Cerebellar cortex (tissue), 1 donor: ENCODE results near the gene MUC6.
"Not testable (repeated sequence)": the region's sequence is repeated elsewhere in the genome, so short reads cannot be mapped to it uniquely, and the experiment has no call there.

Source experiments
- DNase-seq: peaks from one replicate; pipeline ENCODE4 v3.0.0-alpha.2; 2015; ENCODE audit warnings: low spot score

MUC6 gene

DNA sequence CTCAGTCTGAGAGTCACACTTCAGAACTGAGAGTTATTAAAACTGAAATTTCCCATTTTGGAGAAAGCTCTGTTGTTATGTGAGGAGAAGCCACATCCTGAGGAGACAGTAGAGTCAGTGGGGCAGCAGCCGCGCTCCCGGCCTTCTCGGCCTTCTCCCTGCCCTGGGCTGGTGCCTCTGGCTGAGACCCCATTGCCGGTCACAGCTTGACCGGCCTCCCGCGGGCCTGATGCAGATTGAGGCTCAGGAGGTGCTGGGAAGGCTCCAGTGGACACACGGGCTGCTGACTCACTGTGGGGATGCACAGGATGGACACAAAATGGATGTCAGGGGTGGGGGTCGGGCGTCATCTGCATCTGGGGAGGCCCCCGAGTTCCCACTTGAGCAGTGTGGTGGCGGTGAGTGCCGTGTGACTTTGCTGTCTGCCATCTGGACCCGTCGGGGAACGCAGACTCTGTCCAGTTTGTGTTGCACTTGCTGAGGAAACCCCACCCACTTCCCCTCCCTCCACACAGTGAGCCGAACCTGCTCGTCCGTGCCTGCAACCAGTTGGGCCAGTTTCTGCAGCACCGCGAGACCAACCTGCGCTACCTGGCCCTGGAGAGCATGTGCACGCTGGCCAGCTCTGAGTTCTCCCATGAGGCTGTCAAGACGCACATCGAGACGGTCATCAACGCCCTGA is 50.1 kb downstream of the MUC6 start:
- DNase-seq = peak; percentile 77

DNA sequence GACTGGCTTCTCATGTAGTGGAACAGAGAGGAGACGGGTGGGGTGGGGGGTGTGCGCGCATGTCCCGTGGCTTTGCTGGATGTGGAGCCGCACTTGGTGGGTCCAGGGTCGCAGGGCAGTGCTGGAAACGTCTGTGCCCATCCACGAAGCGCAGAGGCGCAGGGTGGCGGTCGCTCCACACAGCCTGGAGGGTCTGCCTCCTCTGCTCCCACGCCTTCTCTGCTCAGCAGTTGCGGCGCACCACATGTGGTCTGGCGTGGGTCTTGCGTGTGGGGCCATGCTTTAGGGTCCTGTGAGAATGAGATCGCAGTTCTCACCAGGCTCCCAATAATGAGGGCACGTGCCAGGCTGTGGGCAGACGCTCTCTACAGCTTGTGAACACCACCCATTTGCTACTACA is 50.7 kb downstream of the MUC6 start:
- DNase-seq = no peak

DNA sequence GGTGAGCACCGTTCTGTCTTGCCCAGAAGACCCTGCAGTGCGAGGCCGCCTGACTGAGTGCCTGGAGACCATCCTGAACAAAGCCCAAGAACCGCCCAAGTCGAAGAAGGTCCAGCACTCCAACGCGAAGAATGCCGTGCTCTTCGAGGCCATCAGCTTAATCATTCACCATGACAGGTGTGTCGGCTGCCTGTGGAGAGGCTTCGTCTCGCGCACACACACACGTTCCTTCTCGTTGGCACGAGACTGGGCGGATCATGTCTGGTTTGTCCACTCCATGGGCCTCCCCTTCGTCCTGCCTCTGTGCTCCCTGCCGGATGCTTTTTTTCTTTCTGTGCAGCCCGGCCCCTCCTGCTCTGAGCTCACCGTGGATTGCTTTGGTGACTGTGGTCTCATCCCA is 51.1 kb downstream of the MUC6 start:
- no peak for DNase-seq

DNA sequence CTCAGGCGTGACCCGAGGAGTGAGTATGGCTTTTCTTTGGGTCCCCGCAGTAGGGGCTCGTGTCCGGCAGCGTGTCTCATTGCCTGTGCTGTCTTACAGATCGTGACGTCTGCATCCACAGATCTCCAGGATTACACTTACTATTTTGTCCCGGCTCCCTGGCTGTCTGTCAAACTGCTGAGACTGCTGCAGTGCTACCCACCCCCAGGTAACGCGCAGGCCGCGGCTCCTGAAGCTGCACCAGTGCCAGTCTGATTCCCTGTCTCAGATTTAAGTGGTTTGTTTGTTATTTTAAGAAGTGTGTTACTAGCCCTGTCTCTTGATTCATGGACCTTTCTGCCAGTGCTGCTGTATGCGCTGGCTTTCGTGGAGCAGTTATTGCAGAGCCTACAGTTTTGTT is 52.0 kb downstream of the MUC6 start:
- DNase-seq = no peak

DNA sequence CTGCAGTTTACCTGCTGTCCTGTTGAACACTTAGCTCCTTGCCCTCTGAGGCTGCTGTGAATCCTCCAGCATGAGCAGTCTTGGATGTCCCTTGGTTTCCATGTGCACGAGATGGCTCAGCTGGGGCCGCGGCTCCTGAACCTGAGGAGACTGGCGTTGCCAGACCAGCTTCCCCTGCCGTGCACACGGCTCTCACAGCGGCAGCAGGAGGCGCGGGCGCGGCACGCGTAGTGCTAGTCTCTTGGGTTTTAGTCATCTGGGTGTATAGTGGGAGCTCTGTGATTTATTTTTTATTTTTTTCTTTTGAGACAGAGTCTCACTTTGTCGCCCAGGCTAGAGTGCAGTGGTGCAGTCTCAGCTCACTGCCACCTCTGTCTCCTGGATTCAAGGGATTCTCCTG is 54.8 kb downstream of the MUC6 start:
- DNase-seq = no peak

DNA sequence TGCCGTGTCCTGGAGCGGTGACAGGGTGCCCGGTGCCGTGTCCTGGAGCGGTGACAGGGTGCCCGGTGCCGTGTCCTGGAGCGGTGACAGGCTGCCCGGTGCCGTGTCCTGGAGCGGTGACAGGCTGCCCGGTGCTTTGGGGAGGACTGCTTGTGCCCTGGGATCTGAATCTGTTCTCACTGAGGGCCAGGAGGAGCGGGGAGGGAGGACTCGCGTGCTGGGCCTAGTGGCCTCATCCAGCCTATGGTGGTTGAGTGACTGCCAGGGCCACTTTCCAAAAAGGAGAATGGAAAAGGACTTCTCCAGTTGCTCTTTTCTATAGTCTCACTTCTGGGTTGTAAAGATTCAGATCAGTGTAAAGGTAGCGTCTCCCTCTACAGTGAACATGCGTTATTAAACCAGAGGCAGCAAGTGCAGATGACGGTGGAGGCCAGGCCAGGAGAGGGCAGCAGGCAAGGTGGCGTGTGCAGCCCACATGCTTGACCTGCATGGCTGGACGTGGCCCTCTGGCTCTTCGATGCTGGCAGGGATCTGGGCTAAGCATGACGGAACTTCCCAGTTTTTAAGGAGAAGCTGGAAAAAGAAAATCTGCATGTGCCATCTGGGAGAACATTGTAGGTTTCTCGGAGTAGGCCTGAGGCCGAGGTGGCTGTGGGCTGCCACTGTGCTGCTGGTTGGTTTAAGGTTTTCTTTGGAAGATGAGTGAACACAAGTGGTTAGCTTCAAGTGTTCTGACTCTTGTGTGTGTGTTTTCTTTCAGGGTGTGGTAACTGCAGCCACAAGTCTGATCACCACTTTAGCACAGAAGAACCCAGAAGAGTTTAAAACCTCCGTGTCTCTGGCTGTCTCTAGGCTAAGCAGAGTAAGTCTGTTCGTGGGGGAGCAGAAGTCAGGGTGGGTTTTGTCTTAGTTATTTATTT is 55.8 kb downstream of the MUC6 start:
- DNase-seq = peak; percentile 81

DNA sequence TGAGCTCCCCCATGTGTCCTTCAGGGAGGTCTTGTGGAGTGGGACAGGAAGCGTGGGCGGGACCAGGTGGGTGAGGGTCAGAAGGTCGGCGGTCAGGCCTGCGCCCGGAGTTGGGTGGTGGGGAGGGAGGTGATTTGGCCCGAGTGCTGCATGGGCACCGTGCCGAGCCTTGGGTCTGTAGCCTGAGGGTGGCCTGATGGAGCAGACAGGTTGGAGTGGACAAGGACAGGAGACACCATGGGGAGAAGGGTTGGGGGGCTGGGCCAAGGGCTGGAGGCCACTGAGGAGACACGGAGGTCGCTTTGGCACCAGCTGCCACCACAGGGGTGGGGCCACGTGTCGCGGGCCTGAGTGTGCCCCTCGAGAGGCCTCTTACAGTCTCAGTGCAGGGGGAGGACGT is 57.7 kb downstream of the MUC6 start:
- DNase-seq = no peak

DNA sequence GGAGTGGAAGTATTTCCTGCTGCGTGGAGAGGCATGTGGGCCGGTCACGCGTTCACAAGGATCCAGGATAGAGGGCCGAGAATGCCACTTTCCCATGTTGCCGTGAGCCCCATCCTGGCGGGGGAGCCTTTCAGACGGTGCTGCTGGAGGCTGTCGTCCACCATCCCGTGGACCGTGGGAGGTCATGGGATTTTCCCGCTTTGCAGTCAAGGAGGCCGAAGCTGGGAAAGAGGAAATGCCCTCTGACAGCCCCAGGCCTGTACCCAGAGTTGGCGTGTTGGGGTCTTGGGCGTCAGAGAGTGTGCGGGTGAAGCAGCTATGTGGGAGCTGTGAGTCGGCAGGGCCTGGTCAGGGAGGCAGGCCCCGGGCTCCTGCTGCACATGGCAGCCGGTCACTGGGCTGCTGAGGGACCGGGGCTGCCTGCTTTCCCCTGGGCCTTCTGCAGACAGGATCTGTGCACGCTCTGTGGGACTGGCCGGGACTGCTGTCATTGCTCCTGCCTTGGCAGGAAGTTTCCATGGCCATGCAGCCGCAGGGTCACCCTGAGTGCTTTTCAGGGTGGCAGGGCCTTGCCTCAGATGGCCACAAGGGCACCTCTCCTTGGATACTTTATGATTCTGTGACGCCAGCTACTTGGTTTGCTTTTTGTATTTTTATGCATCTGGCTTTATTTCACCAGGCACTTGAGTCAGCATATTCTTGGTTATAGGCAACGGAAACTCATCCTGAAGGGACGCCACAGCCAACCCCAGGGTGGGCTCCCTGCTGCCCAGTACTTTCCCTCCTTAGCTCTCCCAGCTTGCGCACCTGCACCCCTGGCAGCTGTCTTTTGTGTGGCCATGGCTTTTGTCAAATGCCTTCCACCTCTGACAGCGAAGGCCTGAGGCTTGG is 58.4 kb downstream of the MUC6 start:
- no peak for DNase-seq

DNA sequence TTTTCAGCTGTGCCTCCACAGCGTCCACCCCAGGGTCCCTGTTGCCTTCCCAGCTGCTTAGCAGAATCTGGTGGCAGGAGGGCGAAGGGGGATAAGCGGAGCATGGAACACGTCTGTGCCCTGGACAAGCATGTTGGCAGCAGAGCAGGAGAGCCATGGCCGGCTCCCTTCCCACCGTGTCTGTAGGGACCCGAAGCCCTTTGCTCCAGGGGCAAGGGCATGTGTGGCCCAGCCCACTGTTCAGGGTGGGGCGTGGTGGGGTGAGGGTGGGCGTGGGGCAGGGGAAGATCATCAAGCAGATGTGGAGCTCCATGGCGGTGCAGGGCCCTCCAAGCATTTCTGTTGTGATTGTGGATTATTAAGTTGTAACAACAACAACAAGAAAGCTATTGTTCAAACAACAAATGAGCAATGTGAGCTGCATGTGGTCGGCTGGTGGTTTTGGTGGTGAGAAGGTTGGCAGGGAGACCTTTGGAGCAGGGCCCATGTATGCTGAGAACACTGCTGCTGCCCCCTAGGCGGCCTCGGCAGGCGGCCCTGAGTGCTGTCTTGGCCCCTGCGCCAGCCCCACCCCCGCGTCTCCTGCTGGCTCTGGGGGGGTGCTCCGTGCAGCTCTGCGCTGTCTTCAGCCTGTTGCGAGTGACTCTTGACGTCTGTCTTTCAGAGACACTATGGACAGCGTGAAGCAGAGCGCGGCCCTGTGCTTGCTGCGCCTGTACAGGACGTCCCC is 59.9 kb downstream of the MUC6 start:
- DNase-seq = no peak

DNA sequence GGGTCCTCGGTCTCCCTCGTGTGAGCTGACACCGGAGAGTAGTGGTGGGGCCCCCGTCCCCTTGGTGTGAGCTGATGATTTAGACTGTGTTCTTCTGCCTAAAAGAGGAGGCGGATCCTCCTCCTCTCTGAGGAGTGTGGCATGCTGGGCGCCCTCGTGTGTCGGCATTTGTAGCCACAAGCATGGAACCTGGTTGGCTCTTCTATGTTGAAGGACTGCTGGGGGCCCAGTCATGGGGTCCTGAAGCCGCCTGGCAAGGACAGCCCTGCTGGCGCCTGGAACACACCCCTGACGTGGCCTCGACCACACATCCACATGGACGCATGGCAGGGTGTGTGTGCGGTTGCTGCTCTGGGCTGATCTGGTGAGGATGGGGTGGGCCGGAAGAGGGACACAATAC is 60.7 kb downstream of the MUC6 start:
- peak; percentile 71 for DNase-seq

DNA sequence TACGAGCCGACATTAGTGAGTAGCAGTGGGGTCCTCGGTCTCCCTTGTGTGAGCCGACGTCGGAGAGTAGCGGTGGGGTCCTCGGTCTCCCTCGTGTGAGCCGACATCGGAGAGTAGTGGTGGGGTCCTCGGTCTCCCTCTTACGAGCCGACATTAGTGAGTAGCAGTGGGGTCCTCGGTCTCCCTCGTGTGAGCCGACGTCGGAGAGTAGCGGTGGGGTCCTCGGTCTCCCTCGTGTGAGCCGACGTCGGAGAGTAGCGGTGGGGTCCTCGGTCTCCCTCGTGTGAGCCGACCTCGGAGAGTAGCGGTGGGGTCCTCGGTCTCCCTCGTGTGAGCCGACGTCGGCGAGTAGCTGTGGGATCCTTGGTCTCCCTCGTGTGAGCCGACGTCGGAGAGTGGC is 61.1 kb downstream of the MUC6 start:
- DNase-seq = not testable (repeated sequence)

DNA sequence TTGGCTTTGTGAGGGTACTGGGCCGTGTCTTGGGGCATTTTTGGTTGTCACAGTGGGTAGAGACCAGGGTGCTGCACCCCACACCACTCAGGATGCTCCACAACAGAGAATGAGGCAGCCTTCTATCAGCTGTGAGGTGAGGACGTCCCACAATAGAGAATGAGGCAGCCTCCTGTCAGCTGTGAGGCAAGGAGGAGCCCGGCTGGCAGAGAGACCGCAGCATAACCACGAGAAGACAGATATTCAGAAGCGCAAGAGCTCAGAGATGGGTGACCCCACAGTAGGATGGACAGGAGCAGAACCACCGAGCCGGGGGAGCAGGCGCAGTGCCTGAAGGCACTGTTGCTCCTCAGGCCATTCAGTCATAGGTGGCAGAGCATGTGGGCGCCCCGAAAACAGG is 63.3 kb downstream of the MUC6 start:
- DNase-seq = no peak

DNA sequence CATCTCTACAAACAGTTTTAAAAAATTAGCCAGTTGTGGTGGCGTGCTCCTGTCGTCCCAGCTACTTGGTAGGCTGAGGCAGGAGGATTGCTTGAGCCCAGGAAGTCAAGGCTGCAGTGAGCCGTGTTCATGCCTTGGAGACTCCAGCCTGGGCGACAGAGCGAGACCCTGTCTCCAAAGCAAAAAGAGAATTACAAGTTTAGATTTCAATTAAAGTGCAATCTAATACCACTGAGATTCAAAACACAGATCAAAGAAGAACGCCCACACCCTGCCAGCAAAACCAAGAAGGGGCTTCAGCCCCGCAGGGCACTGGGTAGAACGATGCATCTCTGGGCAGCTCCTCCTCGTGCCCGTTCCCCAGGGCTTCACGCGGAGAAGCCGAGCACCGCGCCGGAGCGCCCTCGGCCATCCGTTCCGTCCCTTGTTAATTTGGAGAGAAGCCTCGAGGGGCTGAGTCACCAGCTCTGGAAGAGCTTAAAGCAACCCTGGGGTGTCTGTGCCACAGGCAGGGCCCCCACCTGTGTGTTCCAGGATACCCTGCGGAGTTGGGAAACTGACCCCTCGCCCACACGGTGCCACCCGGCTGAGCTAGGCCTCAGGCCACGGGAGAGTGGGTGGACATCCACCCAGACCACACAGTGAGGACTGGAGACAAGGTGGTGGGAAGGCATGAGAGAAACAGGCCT is 63.9 kb downstream of the MUC6 start:
- no peak for DNase-seq

DNA sequence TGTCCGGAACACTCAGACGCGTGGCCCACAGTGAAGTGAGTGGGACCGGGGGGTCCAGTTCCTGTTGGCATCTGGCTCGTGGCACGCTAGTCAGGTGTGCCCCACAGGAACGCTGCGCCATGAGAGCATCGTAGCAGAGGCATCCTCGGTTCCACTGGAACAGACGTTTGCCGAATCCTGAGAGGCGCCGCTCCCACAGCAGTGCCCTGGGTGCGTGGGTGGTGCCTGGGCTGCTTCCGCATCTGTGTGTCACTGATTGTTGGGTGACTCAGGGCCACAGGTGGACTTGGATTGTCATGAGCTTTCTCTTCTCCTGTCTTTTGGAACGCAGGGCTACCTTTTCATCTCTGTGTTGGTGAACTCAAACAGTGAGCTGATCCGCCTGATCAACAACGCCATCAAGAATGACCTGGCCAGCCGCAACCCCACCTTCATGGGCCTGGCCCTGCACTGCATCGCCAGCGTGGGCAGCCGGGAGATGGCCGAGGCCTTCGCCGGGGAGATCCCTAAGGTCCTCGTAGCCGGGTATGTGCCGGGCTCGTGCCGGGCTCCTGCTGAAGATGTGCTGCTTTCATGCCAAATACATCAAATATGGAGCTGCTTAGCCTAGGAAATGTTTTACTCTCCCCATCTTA is 64.7 kb downstream of the MUC6 start:
- no peak for DNase-seq

DNA sequence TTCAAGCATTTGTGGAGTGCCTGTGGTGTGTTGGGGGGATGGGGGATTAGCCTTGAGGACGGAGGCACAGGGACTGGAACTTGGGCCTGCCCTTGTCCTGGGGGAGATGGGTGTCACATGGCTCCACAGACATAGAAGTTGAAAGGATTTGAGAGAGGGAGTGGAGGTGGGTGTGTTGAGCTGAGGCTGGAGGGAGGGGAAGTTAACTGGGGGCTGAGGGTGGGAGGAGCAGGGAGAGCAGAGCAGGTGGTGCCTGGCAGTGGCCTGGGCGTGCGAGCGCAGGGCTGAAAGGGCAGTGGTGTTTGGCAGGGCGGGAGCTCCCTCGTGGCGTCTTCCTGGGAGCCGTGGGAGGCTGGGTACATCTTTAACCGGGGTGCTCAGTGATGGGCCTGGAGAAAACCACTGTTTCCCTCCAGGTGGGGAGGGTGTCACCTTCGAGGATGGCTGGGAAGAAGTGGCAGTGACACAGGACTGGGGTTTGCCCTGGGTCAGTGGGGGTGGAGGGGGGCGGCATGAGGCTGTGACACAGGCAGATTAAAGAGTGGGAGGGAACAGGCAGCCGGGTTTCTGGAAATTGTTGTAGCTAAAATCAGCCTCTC is 65.3 kb downstream of the MUC6 start:
- no peak for DNase-seq

DNA sequence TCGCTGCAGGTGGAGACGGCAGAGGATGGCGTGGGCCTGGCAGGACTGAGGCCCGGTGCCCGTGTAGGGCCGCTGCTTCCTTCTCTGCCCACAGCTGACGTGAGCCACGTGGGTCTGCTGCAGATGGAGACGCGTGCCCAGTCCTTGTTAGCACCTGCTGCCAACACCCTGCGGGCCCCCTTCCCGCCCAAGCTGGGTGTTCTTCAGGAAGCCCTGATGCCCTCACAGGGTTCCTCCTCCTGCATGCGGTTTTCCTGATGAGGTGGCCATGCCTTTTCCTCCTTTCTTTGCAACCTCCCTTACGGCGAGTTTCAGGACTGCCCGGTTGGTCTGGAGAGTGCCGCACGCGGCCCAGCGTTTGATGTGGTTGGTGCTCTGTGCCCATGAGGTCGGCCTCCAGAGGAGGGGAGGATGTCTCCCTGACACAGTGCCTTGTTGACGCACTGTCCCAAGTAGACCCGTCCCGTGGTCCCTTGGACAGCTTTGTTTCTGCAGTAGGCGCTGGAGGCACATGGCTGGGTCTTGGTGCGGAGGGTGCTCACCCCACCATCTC is 66.1 kb downstream of the MUC6 start:
- DNase-seq = peak; percentile 52

DNA sequence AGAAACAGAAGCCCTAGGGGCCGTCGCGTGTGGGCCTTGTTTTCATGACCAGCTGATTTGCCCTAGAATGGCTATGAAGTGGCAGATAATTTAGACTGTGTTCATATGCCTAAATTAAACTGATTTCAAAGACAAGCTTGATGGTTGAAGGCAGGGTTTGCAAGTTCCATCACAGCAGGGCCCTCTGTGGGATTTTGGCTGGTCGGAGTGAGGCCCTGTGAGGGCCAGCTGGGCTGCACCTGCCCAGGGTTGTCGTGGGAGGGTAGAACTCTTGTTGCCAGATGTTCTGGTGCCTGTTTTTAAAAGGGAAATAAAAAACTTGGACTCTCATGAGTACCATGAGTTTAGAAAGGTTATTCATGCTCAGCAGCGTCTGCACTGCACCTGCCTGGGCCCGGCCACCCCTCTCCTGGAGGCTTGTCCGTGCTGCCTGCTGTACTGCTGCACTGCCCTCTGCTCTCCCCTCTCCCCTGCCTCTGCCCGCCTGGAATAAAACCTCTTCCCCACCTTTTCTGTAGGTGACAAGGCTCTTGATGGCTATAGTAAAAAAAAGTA is 66.8 kb downstream of the MUC6 start:
- DNase-seq = no peak

DNA sequence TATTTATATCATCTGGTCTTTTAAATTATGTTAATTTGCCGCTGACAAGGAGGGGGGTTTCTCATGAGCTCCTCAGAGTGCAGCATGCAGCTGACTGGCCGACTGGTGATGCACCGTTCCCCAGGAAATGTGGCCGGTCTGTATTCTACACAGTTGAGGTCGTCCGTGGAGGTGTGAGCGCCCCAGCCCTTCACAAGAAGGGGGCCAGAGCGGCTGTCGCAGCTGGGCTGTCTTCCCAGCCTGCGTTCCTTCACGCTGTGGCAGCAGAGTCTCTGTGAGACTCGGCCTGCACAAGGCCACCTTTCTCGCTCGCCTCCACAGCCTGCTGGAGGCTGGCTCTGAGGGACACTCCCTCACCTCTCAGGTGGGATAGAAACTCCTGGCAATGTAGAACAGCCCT is 67.7 kb downstream of the MUC6 start:
- DNase-seq = no peak

DNA sequence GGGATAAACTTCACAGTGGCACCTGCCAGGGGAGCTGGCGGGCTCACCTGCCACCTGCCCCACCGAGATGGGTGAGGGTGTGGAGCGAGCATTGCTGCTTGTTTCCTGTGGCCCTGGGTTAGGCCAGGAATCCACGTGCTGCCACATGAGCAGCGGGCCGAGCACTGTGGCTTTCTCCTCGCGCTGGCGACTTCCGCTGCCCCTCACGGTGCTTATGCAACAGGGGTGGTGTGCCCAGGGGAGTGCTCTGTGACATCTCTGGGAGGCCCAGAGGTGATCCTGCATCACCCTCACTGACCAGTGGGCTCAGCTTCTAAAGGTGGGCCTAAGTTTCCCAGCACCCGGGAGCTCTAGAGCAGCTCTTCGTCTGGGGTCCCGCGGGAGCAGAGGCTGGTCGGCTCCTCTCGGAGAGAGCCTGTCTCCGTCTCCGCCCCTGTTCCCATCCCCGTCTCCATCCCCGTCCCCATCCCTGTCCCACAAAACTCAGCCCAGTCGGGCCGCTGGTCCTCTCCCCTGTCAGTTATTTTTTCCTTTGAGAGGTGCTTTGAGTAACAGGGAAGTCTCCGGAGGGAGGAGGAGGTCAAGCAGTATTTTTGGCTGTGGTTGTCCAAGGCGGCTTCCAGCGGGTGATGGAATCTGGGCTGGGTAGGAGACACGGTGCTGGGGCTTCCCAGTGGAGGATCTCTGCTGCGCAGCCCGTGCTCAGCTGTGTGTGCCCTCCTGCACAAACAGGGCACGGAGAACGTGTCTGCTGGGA is 68.3 kb downstream of the MUC6 start:
- no peak for DNase-seq
